Activated T-helper 2 cell treated with anti-CD3 and anti-CD28 coated beads, Interferon-gamma antibody, Interleukin-2, Interleukin-4, amounts not matched to agents 10 μg/mL and 5 μg/mL and 100 μg/mL, durations not matched to agents 14 hours and 24 hours and 36 hours (primary cell): ENCODE results near the gene DNAH10. TPM values are rescaled to one million over a fixed set of nuclear protein-coding genes. Genes with fewer than 3 reads are reported as not detected.

Experiments used
- DNase-seq: peaks from one replicate; pipeline ENCODE4 v3.0.0; 2021; ENCODE audit warnings: low spot score
- H3K27ac Mint-ChIP-seq: one replicate; pipeline ENCODE4 v1.8.0; 2021; ENCODE audit warnings: mixed read lengths
- H3K27me3 Mint-ChIP-seq: one replicate; pipeline ENCODE4 v1.8.0; 2021; ENCODE audit warnings: low read depth, mixed read lengths
- H3K36me3 Mint-ChIP-seq: one replicate; pipeline ENCODE4 v1.8.0; 2021; ENCODE audit warnings: low read depth, mixed read lengths
- H3K4me1 Mint-ChIP-seq: one replicate; pipeline ENCODE4 v1.8.0; 2021; ENCODE audit warnings: low read depth, mixed read lengths
- H3K4me3 Mint-ChIP-seq: one replicate; pipeline ENCODE4 v1.8.0; 2021; ENCODE audit warnings: low read depth, mild to moderate bottlenecking, moderate library complexity, mixed read lengths
- H3K9me3 Mint-ChIP-seq: one replicate; pipeline ENCODE4 v1.8.0; 2021; ENCODE audit warnings: mixed read lengths
- intact Hi-C: fragments of 100-400 bp; cut with micrococcal nuclease; formaldehyde crosslinking; loops from one replicate; pipeline ENCODE4 v1.15.1; 2023
- total RNA-seq: library from RNA; stranded (reverse); gene quantifications from 2 replicates; pipeline ENCODE4 v1.2.3, GENCODE V29; 2022

DNAH10 gene
- total RNA-seq, 1 donor from 2014 or later, result 0.25 TPM

DNA sequence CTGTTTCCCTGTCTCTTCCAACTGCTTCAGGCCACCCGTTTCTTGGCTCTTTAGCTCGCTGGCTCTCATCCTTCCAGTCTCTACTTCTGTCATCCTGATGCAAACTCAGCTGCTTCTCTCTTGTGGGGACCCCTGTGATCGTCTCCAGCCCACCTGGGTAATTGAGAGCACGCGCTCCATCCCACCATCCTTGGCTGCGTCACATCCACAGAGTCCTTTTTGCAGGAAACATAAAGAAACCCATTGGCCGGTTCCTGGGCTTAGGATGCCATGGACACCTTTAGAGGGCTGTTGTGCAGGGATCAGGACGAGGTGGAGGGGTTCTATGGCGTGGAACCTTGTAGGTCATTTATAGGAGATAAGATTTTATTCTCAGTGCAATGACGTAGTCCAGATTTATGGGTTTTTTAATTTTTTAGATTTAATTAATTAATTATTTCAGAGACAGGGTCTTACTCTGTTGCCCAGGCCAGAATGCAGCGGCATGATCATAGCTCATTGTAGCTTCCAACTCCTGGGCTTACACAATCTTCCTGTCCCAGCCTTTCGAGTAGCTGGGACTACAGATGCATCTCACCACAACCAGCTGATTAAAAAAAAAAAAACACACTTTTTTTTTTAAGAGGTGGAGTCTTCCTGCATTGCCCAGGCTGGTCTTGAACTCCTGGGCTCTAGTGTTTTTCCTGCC, 127.9 kb downstream of the DNAH10 start:
- H3K27ac Mint-ChIP-seq, result no peak overlapping the region
- no peaks in the 10 kb centered on the region for H3K9me3 Mint-ChIP-seq
- no peaks in the 10 kb centered on the region for H3K4me1 Mint-ChIP-seq
- DNase-seq, result no peak
- no peaks in the 10 kb centered on the region for H3K36me3 Mint-ChIP-seq
- no peak overlapping the region for H3K4me3 Mint-ChIP-seq
- intact Hi-C loops, result no loop called here
- H3K27me3 Mint-ChIP-seq, result peaks cover 3% of the 10 kb centered on the region

- no peak overlapping the region for H3K27ac Mint-ChIP-seq
- no peaks in the 10 kb centered on the region for H3K9me3 Mint-ChIP-seq
- intact Hi-C loops, result no loop called here
- H3K4me1 Mint-ChIP-seq, result no peaks in the 10 kb centered on the region
- H3K4me3 Mint-ChIP-seq, result no peak overlapping the region
- H3K36me3 Mint-ChIP-seq, result no peaks in the 10 kb centered on the region
- H3K27me3 Mint-ChIP-seq, result peaks cover 3% of the 10 kb centered on the region
- DNase-seq, result no peak
These were observed 128.4 kb downstream of the DNAH10 start for GRCh38 chr12:123890536-123890902.

GRCh38 chr12:123891011-123891410, 128.9 kb downstream of the DNAH10 start:
- no peak for DNase-seq
- Mint-ChIP-seq H3K27me3 (peaks cover 2% of the 10 kb centered on the region), H3K9me3 (no peaks in the 10 kb centered on the region), H3K36me3 (no peaks in the 10 kb centered on the region), H3K4me3 (no peak overlapping the region), H3K27ac (no peak overlapping the region), H3K4me1 (no peaks in the 10 kb centered on the region)
- intact Hi-C loops, result no loop called here

- intact Hi-C loops, result no loop called here
- no peaks in the 10 kb centered on the region for H3K36me3 Mint-ChIP-seq
- no peak for DNase-seq
- no peaks in the 10 kb centered on the region for H3K27me3 Mint-ChIP-seq
- no peaks in the 10 kb centered on the region for H3K4me1 Mint-ChIP-seq
- no peaks in the 10 kb centered on the region for H3K9me3 Mint-ChIP-seq
- H3K4me3 Mint-ChIP-seq, result no peak overlapping the region
- no peak overlapping the region for H3K27ac Mint-ChIP-seq
These were observed 129.5 kb downstream of the DNAH10 start for GRCh38 chr12:123891516-123892179.

- no peak overlapping the region for H3K27ac Mint-ChIP-seq
- no peak overlapping the region for H3K4me3 Mint-ChIP-seq
- intact Hi-C loops, result no loop called here
- H3K4me1 Mint-ChIP-seq, result no peaks in the 10 kb centered on the region
- H3K9me3 Mint-ChIP-seq, result no peaks in the 10 kb centered on the region
- DNase-seq, result no peak
- H3K27me3 Mint-ChIP-seq, result no peaks in the 10 kb centered on the region
- H3K36me3 Mint-ChIP-seq, result no peaks in the 10 kb centered on the region
These were observed 130.1 kb downstream of the DNAH10 start for GRCh38 chr12:123892180-123892559.

- DNase-seq, result no peak
- Mint-ChIP-seq H3K27me3 (no peaks in the 10 kb centered on the region), H3K4me3 (no peak overlapping the region), H3K4me1 (no peaks in the 10 kb centered on the region), H3K27ac (no peak overlapping the region), H3K36me3 (no peaks in the 10 kb centered on the region), H3K9me3 (no peaks in the 10 kb centered on the region)
- intact Hi-C loops, result no loop called here
These were observed 130.8 kb downstream of the DNAH10 start for GRCh38 chr12:123892853-123893252.

DNA sequence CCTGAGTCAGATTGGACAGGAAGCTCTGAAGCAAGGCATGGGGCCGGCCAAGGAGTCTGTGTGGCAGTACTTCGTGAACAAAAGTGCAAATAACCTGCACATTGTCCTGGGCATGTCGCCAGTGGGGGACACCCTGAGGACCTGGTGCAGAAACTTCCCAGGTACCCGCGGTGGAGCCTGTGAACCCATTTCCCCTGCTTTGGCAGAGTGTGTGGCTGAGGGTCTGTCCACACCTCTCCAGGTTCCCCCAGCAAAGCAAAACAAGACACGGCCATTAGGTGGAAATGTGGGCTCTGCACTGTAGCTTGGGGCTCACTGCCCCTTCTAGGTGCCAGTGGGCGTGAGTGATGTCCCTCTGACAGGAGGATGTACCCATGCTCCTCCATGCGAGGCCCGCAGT, 131.2 kb downstream of the DNAH10 start:
- Mint-ChIP-seq H3K27ac (no peak overlapping the region), H3K4me1 (no peaks in the 10 kb centered on the region), H3K27me3 (no peaks in the 10 kb centered on the region), H3K9me3 (no peaks in the 10 kb centered on the region), H3K36me3 (no peaks in the 10 kb centered on the region), H3K4me3 (no peak overlapping the region)
- no peak for DNase-seq
- intact Hi-C loops, result no loop called here

DNA sequence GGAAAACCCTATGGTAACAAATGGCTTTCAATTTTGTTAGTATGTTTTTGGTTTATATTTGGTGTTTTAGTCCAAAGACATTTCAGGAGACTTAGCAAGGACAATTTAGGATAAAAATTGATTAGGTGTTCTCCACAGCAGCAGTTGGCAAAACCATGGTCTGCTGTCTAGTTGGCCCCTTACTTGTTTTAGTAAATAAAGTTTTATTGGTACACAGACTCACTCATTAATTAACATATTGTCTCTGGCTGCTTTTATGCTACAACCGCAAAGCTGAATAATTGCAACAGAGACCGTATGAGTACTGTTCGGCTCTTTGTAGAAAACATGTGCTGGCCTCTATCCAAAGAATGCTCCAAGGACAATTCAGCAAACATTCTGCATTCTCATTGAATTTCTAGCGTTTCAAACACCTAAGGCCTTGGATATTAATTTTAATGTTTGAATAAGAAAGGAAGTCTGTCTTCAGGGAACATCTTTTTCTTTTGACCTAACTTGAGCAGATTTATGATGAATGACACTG, 132.8 kb downstream of the DNAH10 start:
- intact Hi-C loops, result no loop called here
- H3K27ac Mint-ChIP-seq, result no peak overlapping the region
- no peaks in the 10 kb centered on the region for H3K27me3 Mint-ChIP-seq
- H3K4me1 Mint-ChIP-seq, result no peaks in the 10 kb centered on the region
- DNase-seq, result no peak
- H3K4me3 Mint-ChIP-seq, result no peak overlapping the region
- H3K9me3 Mint-ChIP-seq, result no peaks in the 10 kb centered on the region
- no peaks in the 10 kb centered on the region for H3K36me3 Mint-ChIP-seq

GRCh38 chr12:123895451-123895850, 133.3 kb downstream of the DNAH10 start:
- H3K9me3 Mint-ChIP-seq, result no peaks in the 10 kb centered on the region
- H3K4me3 Mint-ChIP-seq, result no peak overlapping the region
- intact Hi-C loops, result no loop called here

GRCh38 chr12:123896767-123897166, 134.7 kb downstream of the DNAH10 start:
- Mint-ChIP-seq H3K4me1 (no peaks in the 10 kb centered on the region), H3K27ac (no peak overlapping the region), H3K9me3 (no peaks in the 10 kb centered on the region), H3K36me3 (no peaks in the 10 kb centered on the region), H3K27me3 (no peaks in the 10 kb centered on the region), H3K4me3 (no peak overlapping the region)
- intact Hi-C loops, result no loop called here
- no peak for DNase-seq

More at GRCh38 chr12:123895451-123895850, 133.3 kb downstream of the DNAH10 start:
- no peak overlapping the region for H3K27ac Mint-ChIP-seq
- no peaks in the 10 kb centered on the region for H3K36me3 Mint-ChIP-seq
- no peaks in the 10 kb centered on the region for H3K4me1 Mint-ChIP-seq
- no peaks in the 10 kb centered on the region for H3K27me3 Mint-ChIP-seq
- DNase-seq, result no peak

DNA sequence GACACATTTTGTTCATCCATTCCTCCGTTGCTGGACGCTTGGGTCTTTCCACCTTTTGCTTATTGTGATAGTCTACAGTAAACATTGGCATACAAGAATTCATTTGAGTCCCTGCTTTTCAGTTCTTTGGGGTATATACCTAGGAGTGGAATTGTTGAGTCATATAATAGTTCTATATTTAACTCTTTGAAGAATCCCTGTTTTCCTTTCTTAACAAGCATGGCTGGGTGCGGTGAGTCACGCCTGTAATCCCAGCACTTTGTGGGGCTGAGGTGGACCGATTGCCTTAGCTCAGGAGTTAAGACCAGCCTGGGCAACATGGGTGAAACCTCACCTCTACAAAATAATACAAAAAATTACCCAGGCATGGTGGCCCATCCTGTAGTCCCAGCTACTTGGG, 135.1 kb downstream of the DNAH10 start:
- H3K27ac Mint-ChIP-seq, result no peak overlapping the region
- H3K27me3 Mint-ChIP-seq, result no peaks in the 10 kb centered on the region
- no peak overlapping the region for H3K4me3 Mint-ChIP-seq
- no peaks in the 10 kb centered on the region for H3K4me1 Mint-ChIP-seq
- H3K9me3 Mint-ChIP-seq, result no peaks in the 10 kb centered on the region
- intact Hi-C loops, result no loop called here
- H3K36me3 Mint-ChIP-seq, result no peaks in the 10 kb centered on the region
- DNase-seq, result no peak

DNA sequence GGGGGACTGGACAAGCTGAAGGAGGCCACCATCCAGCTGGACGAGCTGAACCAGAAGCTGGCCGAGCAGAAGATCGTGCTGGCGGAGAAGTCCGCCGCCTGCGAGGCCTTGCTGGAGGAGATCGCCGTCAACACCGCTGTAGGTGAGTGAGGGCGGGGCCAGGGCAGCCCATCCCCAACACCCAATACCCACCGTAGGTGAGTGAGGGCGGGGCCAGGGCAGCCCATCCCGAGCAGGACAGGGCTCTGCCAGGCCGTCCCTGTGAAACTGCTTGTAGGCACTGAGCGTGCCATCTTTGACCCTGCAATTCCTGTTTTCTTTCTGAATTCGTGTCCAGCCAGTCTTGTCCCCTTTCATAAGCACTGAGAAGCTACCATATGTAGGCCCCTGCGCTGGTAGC, 136.6 kb downstream of the DNAH10 start:
- Mint-ChIP-seq H3K4me3 (no peak overlapping the region), H3K9me3 (no peaks in the 10 kb centered on the region), H3K27me3 (no peaks in the 10 kb centered on the region), H3K27ac (no peak overlapping the region), H3K4me1 (no peaks in the 10 kb centered on the region), H3K36me3 (no peaks in the 10 kb centered on the region)
- no peak for DNase-seq
- intact Hi-C loops, result no loop called here

GRCh38 chr12:123899368-123899767, 137.3 kb downstream of the DNAH10 start:
- intact Hi-C loops, result no loop called here
- Mint-ChIP-seq H3K27ac (no peak overlapping the region), H3K36me3 (no peaks in the 10 kb centered on the region), H3K4me1 (no peaks in the 10 kb centered on the region), H3K9me3 (no peaks in the 10 kb centered on the region), H3K4me3 (no peak overlapping the region), H3K27me3 (no peaks in the 10 kb centered on the region)
- DNase-seq, result no peak
